ENCODE results near the gene FARP2.
"Not testable (repeated sequence)": the region's sequence is repeated elsewhere in the genome, so short reads cannot be mapped to it uniquely, and the experiment has no call there.

- not testable (repeated sequence) for TF ChIP-seq POLR2AphosphoS5 (IDR thresholded peaks at IDR 0.05)
- TF ChIP-seq, protein P1, sequence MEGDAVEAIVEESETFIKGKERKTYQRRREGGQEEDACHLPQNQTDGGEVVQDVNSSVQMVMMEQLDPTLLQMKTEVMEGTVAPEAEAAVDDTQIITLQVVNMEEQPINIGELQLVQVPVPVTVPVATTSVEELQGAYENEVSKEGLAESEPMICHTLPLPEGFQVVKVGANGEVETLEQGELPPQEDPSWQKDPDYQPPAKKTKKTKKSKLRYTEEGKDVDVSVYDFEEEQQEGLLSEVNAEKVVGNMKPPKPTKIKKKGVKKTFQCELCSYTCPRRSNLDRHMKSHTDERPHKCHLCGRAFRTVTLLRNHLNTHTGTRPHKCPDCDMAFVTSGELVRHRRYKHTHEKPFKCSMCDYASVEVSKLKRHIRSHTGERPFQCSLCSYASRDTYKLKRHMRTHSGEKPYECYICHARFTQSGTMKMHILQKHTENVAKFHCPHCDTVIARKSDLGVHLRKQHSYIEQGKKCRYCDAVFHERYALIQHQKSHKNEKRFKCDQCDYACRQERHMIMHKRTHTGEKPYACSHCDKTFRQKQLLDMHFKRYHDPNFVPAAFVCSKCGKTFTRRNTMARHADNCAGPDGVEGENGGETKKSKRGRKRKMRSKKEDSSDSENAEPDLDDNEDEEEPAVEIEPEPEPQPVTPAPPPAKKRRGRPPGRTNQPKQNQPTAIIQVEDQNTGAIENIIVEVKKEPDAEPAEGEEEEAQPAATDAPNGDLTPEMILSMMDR (IDR thresholded peaks at IDR 0.05) = not testable (repeated sequence)
These were observed 65.9 kb downstream of the FARP2 start for GRCh38 chr2:241421942-241422341.
